H1 (cell line): ENCODE results near the gene KLF13. TPM values are rescaled to one million over a fixed set of nuclear protein-coding genes. Genes with fewer than 3 reads are reported as not detected.

Source experiments
- ASH2L ChIP-seq: fragments of 200-600, 300-600 bp; sonication (generic); IDR thresholded peaks from one replicate; pipeline ENCODE4 v1.7.1; 2017; ENCODE audit warnings: low read length
- BCL11A ChIP-seq, 2 experiments: IDR thresholded peaks; one replicate each; pipeline ENCODE4 v1.6.1; 2011; ENCODE audit warnings: low read depth in 2 of 2, low read length in 2 of 2, mild to moderate bottlenecking in 2 of 2
- CBX5 ChIP-seq: fragments of 300-800, 300-1000 bp; sonication (generic); IDR thresholded peaks from 2 replicates; pipeline ENCODE4 v1.7.1; 2016; ENCODE audit warnings: antibody characterized with exemption, low read length, low read depth
- KDM1A ChIP-seq: fragments of 200-600, 300-600 bp; sonication (generic); IDR thresholded peaks from 2 replicates; pipeline ENCODE4 v1.7.1; 2016; ENCODE audit warnings: mild to moderate bottlenecking, low read length, borderline replicate concordance
- RAD21 ChIP-seq, 2 experiments: IDR thresholded peaks in 1 of 2; conservative IDR thresholded peaks in 1 of 2; 2 replicates each; pipeline ENCODE4 v1.6.1; 2011; ENCODE audit warnings: low read depth in 2 of 2, low read length in 2 of 2, improper control_type of control experiment in 1 of 2, inconsistent platforms in 1 of 2, mild to moderate bottlenecking in 1 of 2, moderate library complexity in 1 of 2
- TAF1 ChIP-seq: IDR thresholded peaks from 2 replicates; pipeline ENCODE4 v1.6.1; 2011; ENCODE audit warnings: mild to moderate bottlenecking, low read depth, low read length
- TAF7 ChIP-seq: optimal IDR thresholded peaks from 2 replicates; pipeline ENCODE3; 2011; ENCODE audit warnings: low read depth, mild to moderate bottlenecking, inconsistent platforms, low read length, moderate library complexity, borderline replicate concordance
- polyA plus RNA-seq, 7 experiments: library from polyadenylated mRNA; depleted of rRNA in 3 of 7; stranded (reverse) in 5 of 7; unstranded in 2 of 7; fragments of >200 nt in 5 of 7; fragments of 200-250 nt in 2 of 7; gene quantifications; 1 replicate in 5 of 7; 2 replicates in 1 of 7; 4 replicates in 1 of 7; pipeline versions ENCODE4 v1.2.1 to v1.2.3, GENCODE V29; 2011 to 2013; ENCODE audit warnings: missing spikeins in 2 of 7, mixed read lengths in 2 of 7
- total RNA-seq: library from RNA; stranded (reverse); fragmentation: NEBNext Ultra II Directional; extraction: Animal tissue kit (Norgen Biotek cat#: 25700); gene quantifications from 2 replicates; pipeline ENCODE4 v1.2.1, GENCODE V29; 2021
- TF ChIP-seq, protein P1 (sequence below): fragments of 300-600 bp; sonication (generic); IDR thresholded peaks from 2 replicates; pipeline ENCODE4 v1.7.1; 2012; ENCODE audit warnings: low read length, moderate library complexity, mild to moderate bottlenecking, inconsistent platforms; ENCODE audit not compliant: insufficient replicate concordance
- TF ChIP-seq, protein P2 (sequence below): IDR thresholded peaks from 2 replicates; pipeline ENCODE4 v1.6.1; 2012; ENCODE audit warnings: low read length, inconsistent platforms

The KLF13 gene
- total and polyA plus RNA-seq, 2 of the 8 experiments (the other 6 are each of a cell fraction or from before 2014, with no cell fraction given), result 18.3 to 33.4 TPM

DNA sequence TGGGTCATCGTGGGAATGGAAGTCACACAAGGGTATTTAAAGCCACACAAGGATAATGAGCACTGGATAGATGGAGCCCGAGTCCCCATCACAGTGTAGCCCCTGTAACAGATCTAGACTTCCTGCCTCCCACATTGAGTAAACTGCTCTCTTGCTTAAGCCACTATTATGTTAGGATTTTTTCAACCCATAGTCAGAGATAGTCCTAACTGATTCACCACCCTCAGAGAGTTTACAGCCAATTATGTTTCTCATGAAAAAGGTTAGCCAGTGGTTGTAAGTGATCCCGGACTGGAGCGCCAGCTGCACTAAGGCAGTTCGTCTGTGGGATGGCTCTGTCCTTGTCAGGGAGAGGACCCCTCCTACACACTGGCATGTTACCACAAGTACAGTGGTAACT is 77.0 kb downstream of the KLF13 start (continued):
- TF ChIP-seq, protein P1, sequence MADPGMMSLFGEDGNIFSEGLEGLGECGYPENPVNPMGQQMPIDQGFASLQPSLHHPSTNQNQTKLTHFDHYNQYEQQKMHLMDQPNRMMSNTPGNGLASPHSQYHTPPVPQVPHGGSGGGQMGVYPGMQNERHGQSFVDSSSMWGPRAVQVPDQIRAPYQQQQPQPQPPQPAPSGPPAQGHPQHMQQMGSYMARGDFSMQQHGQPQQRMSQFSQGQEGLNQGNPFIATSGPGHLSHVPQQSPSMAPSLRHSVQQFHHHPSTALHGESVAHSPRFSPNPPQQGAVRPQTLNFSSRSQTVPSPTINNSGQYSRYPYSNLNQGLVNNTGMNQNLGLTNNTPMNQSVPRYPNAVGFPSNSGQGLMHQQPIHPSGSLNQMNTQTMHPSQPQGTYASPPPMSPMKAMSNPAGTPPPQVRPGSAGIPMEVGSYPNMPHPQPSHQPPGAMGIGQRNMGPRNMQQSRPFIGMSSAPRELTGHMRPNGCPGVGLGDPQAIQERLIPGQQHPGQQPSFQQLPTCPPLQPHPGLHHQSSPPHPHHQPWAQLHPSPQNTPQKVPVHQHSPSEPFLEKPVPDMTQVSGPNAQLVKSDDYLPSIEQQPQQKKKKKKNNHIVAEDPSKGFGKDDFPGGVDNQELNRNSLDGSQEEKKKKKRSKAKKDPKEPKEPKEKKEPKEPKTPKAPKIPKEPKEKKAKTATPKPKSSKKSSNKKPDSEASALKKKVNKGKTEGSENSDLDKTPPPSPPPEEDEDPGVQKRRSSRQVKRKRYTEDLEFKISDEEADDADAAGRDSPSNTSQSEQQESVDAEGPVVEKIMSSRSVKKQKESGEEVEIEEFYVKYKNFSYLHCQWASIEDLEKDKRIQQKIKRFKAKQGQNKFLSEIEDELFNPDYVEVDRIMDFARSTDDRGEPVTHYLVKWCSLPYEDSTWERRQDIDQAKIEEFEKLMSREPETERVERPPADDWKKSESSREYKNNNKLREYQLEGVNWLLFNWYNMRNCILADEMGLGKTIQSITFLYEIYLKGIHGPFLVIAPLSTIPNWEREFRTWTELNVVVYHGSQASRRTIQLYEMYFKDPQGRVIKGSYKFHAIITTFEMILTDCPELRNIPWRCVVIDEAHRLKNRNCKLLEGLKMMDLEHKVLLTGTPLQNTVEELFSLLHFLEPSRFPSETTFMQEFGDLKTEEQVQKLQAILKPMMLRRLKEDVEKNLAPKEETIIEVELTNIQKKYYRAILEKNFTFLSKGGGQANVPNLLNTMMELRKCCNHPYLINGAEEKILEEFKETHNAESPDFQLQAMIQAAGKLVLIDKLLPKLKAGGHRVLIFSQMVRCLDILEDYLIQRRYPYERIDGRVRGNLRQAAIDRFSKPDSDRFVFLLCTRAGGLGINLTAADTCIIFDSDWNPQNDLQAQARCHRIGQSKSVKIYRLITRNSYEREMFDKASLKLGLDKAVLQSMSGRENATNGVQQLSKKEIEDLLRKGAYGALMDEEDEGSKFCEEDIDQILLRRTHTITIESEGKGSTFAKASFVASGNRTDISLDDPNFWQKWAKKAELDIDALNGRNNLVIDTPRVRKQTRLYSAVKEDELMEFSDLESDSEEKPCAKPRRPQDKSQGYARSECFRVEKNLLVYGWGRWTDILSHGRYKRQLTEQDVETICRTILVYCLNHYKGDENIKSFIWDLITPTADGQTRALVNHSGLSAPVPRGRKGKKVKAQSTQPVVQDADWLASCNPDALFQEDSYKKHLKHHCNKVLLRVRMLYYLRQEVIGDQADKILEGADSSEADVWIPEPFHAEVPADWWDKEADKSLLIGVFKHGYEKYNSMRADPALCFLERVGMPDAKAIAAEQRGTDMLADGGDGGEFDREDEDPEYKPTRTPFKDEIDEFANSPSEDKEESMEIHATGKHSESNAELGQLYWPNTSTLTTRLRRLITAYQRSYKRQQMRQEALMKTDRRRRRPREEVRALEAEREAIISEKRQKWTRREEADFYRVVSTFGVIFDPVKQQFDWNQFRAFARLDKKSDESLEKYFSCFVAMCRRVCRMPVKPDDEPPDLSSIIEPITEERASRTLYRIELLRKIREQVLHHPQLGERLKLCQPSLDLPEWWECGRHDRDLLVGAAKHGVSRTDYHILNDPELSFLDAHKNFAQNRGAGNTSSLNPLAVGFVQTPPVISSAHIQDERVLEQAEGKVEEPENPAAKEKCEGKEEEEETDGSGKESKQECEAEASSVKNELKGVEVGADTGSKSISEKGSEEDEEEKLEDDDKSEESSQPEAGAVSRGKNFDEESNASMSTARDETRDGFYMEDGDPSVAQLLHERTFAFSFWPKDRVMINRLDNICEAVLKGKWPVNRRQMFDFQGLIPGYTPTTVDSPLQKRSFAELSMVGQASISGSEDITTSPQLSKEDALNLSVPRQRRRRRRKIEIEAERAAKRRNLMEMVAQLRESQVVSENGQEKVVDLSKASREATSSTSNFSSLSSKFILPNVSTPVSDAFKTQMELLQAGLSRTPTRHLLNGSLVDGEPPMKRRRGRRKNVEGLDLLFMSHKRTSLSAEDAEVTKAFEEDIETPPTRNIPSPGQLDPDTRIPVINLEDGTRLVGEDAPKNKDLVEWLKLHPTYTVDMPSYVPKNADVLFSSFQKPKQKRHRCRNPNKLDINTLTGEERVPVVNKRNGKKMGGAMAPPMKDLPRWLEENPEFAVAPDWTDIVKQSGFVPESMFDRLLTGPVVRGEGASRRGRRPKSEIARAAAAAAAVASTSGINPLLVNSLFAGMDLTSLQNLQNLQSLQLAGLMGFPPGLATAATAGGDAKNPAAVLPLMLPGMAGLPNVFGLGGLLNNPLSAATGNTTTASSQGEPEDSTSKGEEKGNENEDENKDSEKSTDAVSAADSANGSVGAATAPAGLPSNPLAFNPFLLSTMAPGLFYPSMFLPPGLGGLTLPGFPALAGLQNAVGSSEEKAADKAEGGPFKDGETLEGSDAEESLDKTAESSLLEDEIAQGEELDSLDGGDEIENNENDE, result no peak
- no peak for TF ChIP-seq CBX5
- no peak for TF ChIP-seq BCL11A (IDR thresholded peaks at IDR 0.05; ENCODE audit: low read depth in 2 of 2, low read length in 2 of 2)
- no peak for TF ChIP-seq KDM1A
- no peak for TF ChIP-seq TAF1
- no peak for TF ChIP-seq TAF7
- no peak for TF ChIP-seq ASH2L
- TF ChIP-seq, protein P2, sequence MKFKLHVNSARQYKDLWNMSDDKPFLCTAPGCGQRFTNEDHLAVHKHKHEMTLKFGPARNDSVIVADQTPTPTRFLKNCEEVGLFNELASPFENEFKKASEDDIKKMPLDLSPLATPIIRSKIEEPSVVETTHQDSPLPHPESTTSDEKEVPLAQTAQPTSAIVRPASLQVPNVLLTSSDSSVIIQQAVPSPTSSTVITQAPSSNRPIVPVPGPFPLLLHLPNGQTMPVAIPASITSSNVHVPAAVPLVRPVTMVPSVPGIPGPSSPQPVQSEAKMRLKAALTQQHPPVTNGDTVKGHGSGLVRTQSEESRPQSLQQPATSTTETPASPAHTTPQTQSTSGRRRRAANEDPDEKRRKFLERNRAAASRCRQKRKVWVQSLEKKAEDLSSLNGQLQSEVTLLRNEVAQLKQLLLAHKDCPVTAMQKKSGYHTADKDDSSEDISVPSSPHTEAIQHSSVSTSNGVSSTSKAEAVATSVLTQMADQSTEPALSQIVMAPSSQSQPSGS, result no peak
- no peak for TF ChIP-seq RAD21 (IDR thresholded peaks at IDR 0.05 in 1 of 2, conservative IDR thresholded peaks at IDR 0.05 in 1 of 2; ENCODE audit: low read depth in 2 of 2, low read length in 2 of 2)
